ENCODE results near the gene ZNF19.

ZNF19 gene

DNA sequence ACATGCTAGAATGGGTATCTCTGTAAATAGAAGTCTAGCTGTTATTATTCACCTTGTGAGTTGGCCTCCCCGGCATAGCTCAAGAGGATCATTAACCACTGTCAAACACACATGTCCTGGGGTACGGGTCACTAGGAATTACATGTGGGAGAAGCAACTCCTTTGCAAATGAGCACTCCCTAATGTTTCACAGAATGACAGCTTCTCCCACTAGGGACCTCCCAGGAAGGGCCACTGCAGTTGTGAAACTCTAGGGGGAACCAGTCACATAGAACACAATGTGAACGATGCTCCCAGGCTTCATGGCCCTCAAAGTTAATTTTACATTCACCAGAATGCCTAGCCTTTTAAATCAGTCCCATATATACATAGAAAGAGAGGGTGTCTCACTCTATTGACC, 12.4 kb upstream of the ZNF19 start:
- no peak for TF ChIP-seq GATA1 (IDR thresholded peaks at IDR 0.05; ENCODE audit: low read depth, low read length)
- no peak for TF ChIP-seq POLR2A (IDR thresholded peaks at IDR 0.05; ENCODE audit: low read length)
- DNase-seq, result no peak

GRCh38 chr16:71500964-71501363, 11.8 kb upstream of the ZNF19 start:
- no peak for TF ChIP-seq GATA1 (IDR thresholded peaks at IDR 0.05; ENCODE audit: low read depth, low read length)
- TF ChIP-seq POLR2A (IDR thresholded peaks at IDR 0.05; ENCODE audit: low read length), result no peak
- peak in 1 of 2 experiments; percentile 16 for DNase-seq

DNA sequence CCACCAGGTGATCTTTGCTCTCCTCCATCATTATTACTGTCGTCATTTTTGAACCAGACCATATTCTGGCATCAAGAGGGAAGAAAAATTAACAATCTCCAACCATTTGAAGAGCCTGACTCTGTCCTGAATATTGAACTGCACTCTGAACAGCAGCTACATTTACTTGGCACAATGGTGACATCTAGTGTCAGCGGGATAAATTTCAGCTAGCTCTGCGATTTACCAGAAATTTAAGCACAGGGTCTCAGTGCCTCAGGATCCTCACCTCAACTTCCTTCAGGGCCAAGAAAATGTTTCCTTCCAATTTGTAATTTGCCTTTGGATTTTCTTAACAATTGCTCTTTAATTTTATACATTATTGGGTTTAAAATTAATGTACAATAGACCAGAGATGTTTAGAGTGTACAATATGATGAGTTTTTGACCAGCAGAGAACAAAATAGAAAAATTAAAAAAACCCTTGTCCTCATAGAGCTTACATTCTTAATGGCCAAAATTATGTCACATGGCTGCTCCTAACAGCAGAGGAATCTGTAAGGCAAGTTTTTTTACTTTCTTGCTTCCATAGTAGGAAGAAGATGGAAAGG, 10.7 kb upstream of the ZNF19 start:
- no peak for TF ChIP-seq POLR2A (IDR thresholded peaks at IDR 0.05; ENCODE audit: low read length)
- TF ChIP-seq GATA1 (IDR thresholded peaks at IDR 0.05; ENCODE audit: low read depth, low read length), result no peak
- peak; percentile 79 to 90 for DNase-seq

DNA sequence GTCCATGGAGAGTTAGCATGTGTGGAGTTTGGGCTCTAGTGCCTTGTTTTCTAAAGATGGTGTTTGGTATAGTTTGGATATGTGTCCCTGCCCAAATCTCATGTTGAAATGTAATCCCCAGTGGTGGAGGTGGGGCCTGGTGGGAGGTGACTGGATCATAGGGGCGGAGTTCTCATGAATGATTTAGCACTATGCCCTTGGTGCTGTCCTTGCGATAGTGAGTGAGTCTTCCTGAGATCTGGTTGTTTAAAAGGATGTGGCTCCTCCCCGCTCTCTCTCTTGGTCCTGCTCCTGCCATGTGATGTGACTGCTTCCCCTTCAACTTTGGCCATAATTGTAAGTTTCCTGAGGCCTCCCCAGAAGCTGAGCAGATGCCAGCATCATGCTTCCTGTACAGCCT, 8.9 kb upstream of the ZNF19 start:
- DNase-seq, result peak; percentile 36 to 54
- TF ChIP-seq GATA1 (IDR thresholded peaks at IDR 0.05; ENCODE audit: low read depth, low read length) (no peak), POLR2A (IDR thresholded peaks at IDR 0.05; ENCODE audit: low read length) (no peak)

DNA sequence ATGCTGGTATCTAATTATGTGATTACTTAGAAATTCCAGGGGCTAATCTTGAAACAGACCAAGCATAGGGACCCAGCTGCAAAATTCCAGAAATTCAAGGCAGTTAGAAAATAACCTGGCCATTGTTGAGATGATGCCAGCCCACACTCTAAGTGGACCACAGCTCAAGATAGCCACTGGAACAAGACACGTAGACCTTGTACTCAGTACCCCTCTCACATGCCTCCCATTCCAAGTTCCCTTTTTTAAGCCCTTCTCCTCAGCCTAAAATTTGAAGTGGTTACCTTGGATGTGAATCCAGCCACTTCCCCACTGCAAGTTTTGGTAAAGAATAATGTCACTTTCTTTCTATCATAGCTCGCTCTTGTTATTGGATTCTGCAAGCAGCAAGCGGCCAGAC, 4.1 kb upstream of the ZNF19 start:
- peak; percentile 51 to 54 for DNase-seq
- TF ChIP-seq POLR2A (IDR thresholded peaks at IDR 0.05; ENCODE audit: low read length) (no peak), GATA1 (IDR thresholded peaks at IDR 0.05; ENCODE audit: low read depth, low read length) (no peak)

DNA sequence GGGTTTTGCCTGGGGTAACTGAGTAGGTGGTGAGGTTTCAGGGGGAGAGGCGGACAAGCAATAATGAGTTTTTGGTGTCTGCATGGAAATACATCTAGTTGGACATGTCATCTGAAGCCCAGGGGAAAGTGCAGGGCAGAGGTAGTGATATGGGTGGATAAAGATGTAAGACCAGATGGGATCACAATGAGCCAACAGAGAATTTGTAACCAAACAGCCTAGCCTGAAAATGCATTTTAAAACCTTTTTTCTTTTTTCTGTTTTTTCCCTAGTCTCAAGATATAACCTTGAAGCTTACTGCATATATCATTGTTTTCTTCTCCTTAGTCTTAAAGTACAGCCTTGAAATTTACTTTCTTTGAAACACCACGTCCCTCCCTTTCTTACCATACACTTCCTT, 3.7 kb upstream of the ZNF19 start:
- peak; percentile 58 to 68 for DNase-seq

GRCh38 chr16:71491054-71491453, 1.9 kb upstream of the ZNF19 start:
- DNase-seq, result peak in 1 of 2 experiments; percentile 45
- TF ChIP-seq POLR2A (IDR thresholded peaks at IDR 0.05; ENCODE audit: low read length), result no peak
- no peak for TF ChIP-seq GATA1 (IDR thresholded peaks at IDR 0.05; ENCODE audit: low read depth, low read length)

More for the DNA sequence above, 3.7 kb upstream of the ZNF19 start:
- TF ChIP-seq POLR2A (IDR thresholded peaks at IDR 0.05; ENCODE audit: low read length) (no peak), GATA1 (IDR thresholded peaks at IDR 0.05; ENCODE audit: low read depth, low read length) (no peak)

DNA sequence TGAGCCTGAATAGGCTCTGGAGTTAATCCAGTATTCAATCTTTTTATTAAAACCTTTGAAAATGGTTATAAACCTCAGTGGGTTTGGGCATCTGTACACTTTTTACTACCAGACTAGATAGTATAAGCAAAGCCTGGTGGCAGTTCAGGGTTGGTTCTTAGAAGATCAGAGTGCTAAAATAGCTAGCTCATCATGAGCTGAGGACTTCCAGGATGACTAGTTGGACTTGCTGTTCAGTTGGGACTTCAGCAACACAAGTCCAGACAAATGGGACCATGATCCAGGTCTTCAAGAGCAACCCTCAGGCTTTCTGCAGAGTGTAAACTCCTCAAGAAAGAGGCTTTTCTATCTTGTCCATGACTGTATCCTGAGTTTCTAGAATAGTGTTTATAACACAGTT, 1.2 kb upstream of the ZNF19 start:
- TF ChIP-seq GATA1 (IDR thresholded peaks at IDR 0.05; ENCODE audit: low read depth, low read length) (no peak), POLR2A (IDR thresholded peaks at IDR 0.05; ENCODE audit: low read length) (no peak)
- peak; percentile 39 to 56 for DNase-seq

- TF ChIP-seq POLR2A (IDR thresholded peaks at IDR 0.05; ENCODE audit: low read length) (peak; percentile 98), GATA1 (IDR thresholded peaks at IDR 0.05; ENCODE audit: low read depth, low read length) (no peak)
- DNase-seq, result peak; percentile 92 to 93
Observed at GRCh38 chr16:71484006-71484893, 4.9 kb downstream of the ZNF19 start.

DNA sequence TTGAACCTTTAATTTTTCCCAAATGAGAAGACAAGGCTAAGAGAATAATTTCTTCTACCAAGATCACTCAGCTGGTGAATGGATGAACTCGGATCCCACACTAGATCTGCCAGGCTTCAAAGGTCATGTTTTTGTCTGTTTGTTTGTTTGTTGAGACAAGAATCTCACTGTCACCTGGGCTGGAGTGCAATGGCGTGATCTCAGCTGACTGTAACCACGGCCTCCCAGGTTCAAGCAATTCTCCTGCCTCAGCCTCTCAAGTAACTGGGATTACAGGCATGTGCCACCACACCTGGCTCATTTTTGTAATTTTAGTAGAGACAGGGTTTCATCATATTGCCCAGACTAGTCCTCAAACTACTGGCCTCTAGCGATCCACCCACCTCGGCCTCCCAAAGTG, 6.6 kb downstream of the ZNF19 start:
- peak in 1 of 2 experiments; percentile 25 for DNase-seq
- TF ChIP-seq GATA1 (IDR thresholded peaks at IDR 0.05; ENCODE audit: low read depth, low read length) (no peak), POLR2A (IDR thresholded peaks at IDR 0.05; ENCODE audit: low read length) (no peak)

- TF ChIP-seq POLR2A (IDR thresholded peaks at IDR 0.05; ENCODE audit: low read length), result peak; percentile 47
- TF ChIP-seq GATA1 (IDR thresholded peaks at IDR 0.05; ENCODE audit: low read depth, low read length), result no peak
- DNase-seq, result peak; percentile 60 to 77
Observed at GRCh38 chr16:71480956-71481355, 8.2 kb downstream of the ZNF19 start.

DNA sequence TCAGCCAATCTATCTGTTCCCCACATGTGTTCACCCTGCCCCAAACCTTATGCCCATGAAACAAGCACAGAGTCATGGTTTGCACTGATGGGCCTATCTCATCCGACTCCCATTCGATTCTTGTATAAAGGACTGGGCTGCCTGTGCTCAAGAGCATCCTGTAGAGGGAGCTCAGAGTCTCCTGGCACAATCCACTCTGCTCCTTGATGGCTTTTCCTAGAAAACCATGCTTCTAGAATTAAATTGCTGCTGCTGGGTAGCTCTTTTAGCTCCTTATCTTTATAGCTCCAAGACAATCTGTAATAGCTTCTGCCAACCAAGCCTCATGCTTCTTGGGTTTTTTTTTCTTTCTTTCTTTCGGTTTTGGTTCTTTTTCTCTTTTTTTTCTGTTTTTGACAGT, 9.7 kb downstream of the ZNF19 start:
- TF ChIP-seq POLR2A (IDR thresholded peaks at IDR 0.05; ENCODE audit: low read length) (no peak), GATA1 (IDR thresholded peaks at IDR 0.05; ENCODE audit: low read depth, low read length) (no peak)

GRCh38 chr16:71476457-71477124, 12.5 kb downstream of the ZNF19 start:
- no peak for DNase-seq
- TF ChIP-seq POLR2A (IDR thresholded peaks at IDR 0.05; ENCODE audit: low read length), result no peak
- no peak for TF ChIP-seq GATA1 (IDR thresholded peaks at IDR 0.05; ENCODE audit: low read depth, low read length)

More for the DNA sequence above, 9.7 kb downstream of the ZNF19 start:
- DNase-seq, result peak; percentile 81

DNA sequence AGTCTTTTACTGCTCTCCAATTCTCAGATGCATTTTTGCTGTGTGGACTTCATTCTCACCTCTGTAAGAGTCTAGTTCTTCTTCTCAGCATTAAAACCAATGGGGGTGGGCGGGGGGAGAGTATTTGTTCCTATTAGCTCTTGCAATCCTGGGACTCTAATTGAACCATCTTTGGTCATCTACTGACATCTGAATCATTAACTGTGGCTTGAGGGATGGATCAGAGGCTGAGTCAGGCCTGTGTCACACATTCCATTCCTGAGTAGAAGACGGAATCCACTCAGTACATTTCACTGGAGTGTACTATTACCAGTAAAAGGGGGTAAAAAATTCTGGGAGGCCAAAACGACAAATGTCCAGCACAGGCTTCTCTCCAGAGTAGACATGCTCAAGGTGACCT, 14.3 kb downstream of the ZNF19 start:
- no peak for TF ChIP-seq POLR2A (IDR thresholded peaks at IDR 0.05; ENCODE audit: low read length)
- no peak for TF ChIP-seq GATA1 (IDR thresholded peaks at IDR 0.05; ENCODE audit: low read depth, low read length)
- no peak for DNase-seq
